Airway epithelial cell (primary cell): ENCODE measurements around the gene EAPP. TPM values are rescaled to one million over a fixed set of nuclear protein-coding genes. Genes with fewer than 3 reads are reported as not detected.

Source experiments
- total RNA-seq: library from RNA; depleted of rRNA; stranded (reverse); fragments of >200 nt; gene quantifications from 2 replicates; pipeline ENCODE4 v1.2.3, GENCODE V29; 2015

EAPP gene
- total RNA-seq = 15.4 and 25.5 TPM in 2 replicates

GRCh38 chr14:34539407-34540180 is at the start of gene EAPP:
Gene EAPP, minus strand, starts transcription at chr14:34539701. Its CDS starts 73 bp downstream, at chr14:34539628.

Other genes starting within 250 kb of the EAPP start
- gene SPTSSA, start 77.5 kb downstream of the EAPP start, total RNA-seq = 11.8 and 20.6 TPM in 2 replicates
- gene SNX6, start 90.4 kb upstream of the EAPP start, total RNA-seq = 77.6 and 102 TPM in 2 replicates
- gene CFL2, start 174.9 kb upstream of the EAPP start, total RNA-seq = 13.3 and 14.8 TPM in 2 replicates